Astrocyte of the cerebellum (primary cell): ENCODE results near the gene CELSR3.

Experiments used
- DNase-seq: peaks from one replicate; pipeline ENCODE4 v3.0.0-alpha.2; 2011; ENCODE audit warnings: low read depth
- H3K4me3 ChIP-seq: 2 replicates; pipeline ENCODE4 v1.5.1; 2011; ENCODE audit warnings: mild to moderate bottlenecking, low read depth, low read length, moderate library complexity
- CTCF ChIP-seq: IDR thresholded peaks from 2 replicates; pipeline ENCODE4 v1.5.1; 2012; ENCODE audit warnings: low read length, low read depth, moderate library complexity, mild to moderate bottlenecking; ENCODE audit errors: missing control alignments
- in situ Hi-C: cut with HindIII; loops from 2 replicates; pipeline ENCODE4 v1.10.0; 2017; ENCODE audit warnings: low sequenced_read_pairs

The CELSR3 gene

GRCh38 chr3:48694610-48695392 is 32.1 kb upstream of the CELSR3 start:
- no peak for TF ChIP-seq CTCF
- peak; percentile 75 for DNase-seq
- peak overlapping the region; percentile 37 for H3K4me3 ChIP-seq
- in situ Hi-C loops, result no loop called here

GRCh38 chr3:48693826-48694225 is 31.1 kb upstream of the CELSR3 start:
- H3K4me3 ChIP-seq, result peak overlapping the region; percentile 37
- in situ Hi-C loops, result no loop called here
- TF ChIP-seq CTCF, result no peak
- no peak for DNase-seq

- H3K4me3 ChIP-seq, result no peak overlapping the region
- TF ChIP-seq CTCF, result no peak
- no peak for DNase-seq
- in situ Hi-C loops, result no loop called here
These were observed 29.9 kb upstream of the CELSR3 start for GRCh38 chr3:48692551-48692950.

GRCh38 chr3:48690846-48691458 is 28.3 kb upstream of the CELSR3 start:
- no peak for DNase-seq
- no peak for TF ChIP-seq CTCF
- in situ Hi-C loops, result no loop called here
- no peak overlapping the region for H3K4me3 ChIP-seq

- DNase-seq, result no peak
- in situ Hi-C loops, result no loop called here
- no peak for TF ChIP-seq CTCF
- no peak overlapping the region for H3K4me3 ChIP-seq
These were observed 26.7 kb upstream of the CELSR3 start for GRCh38 chr3:48689384-48689783.

- in situ Hi-C loops, result no loop called here
- H3K4me3 ChIP-seq, result no peak overlapping the region
- no peak for TF ChIP-seq CTCF
- no peak for DNase-seq
These were observed 26.0 kb upstream of the CELSR3 start for GRCh38 chr3:48688737-48689075.
